ENCODE measurements around the gene PROSER3.

- TF ChIP-seq CTCF (IDR thresholded peaks at IDR 0.05) (no peak), POLR2A (IDR thresholded peaks at IDR 0.05) (no peak)
Measured at GRCh38 chr19:35734273-35734672, 23.7 kb upstream of the PROSER3 start.
